Stomach (tissue), 4 donors: Measurements from ENCODE around the gene NUDT1.

Experiments
- POLR2A ChIP-seq, 4 donors: fragments of 450-650 bp; IDR thresholded peaks; one replicate each; pipeline ENCODE4 v1.6.1; 2016; ENCODE audit warnings: antibody characterized with exemption in 4 of 4, control low read depth in 2 of 4, mild to moderate bottlenecking in 1 of 4, moderate library complexity in 1 of 4
- TF ChIP-seq, protein P1 (sequence below), 7 experiments: fragments of 450-650 bp in 4 of 7; fragments of 200-600 bp in 3 of 7; sonication (generic) in 3 of 7; IDR thresholded peaks; one replicate each; pipeline ENCODE4 v1.5.1; 2016 to 2019; ENCODE audit warnings: antibody characterized with exemption in 7 of 7, control low read depth in 2 of 7, mild to moderate bottlenecking in 1 of 7

- TF ChIP-seq POLR2A (IDR thresholded peaks at IDR 0.05) = no peak
- TF ChIP-seq, protein P1, sequence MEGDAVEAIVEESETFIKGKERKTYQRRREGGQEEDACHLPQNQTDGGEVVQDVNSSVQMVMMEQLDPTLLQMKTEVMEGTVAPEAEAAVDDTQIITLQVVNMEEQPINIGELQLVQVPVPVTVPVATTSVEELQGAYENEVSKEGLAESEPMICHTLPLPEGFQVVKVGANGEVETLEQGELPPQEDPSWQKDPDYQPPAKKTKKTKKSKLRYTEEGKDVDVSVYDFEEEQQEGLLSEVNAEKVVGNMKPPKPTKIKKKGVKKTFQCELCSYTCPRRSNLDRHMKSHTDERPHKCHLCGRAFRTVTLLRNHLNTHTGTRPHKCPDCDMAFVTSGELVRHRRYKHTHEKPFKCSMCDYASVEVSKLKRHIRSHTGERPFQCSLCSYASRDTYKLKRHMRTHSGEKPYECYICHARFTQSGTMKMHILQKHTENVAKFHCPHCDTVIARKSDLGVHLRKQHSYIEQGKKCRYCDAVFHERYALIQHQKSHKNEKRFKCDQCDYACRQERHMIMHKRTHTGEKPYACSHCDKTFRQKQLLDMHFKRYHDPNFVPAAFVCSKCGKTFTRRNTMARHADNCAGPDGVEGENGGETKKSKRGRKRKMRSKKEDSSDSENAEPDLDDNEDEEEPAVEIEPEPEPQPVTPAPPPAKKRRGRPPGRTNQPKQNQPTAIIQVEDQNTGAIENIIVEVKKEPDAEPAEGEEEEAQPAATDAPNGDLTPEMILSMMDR (IDR thresholded peaks at IDR 0.05) = no peak
Observed at GRCh38 chr7:2217716-2218443, 24.1 kb upstream of the NUDT1 start.
